H1 (cell line): Measurements from ENCODE around the gene ERC1. TPM values are rescaled to one million over a fixed set of nuclear protein-coding genes. Genes with fewer than 3 reads are reported as not detected.

Experiments used
- CTCF ChIA-PET: fragments of 300-600 bp; sonication (Branson Sonifier 250); formaldehyde crosslinking; loops from one replicate; lab custom pipeline; 2021; ENCODE audit not compliant: partially characterized antibody; lab: Charles Lee
- POLR2A ChIA-PET: fragments of 300-600 bp; sonication (Branson Sonifier 250); formaldehyde crosslinking; loops from one replicate; lab custom pipeline; 2021; ENCODE audit warnings: inconsistent platforms; ENCODE audit not compliant: partially characterized antibody; lab: Charles Lee
- DNase-seq, 2 experiments: peaks; one replicate each; pipeline versions ENCODE4 v3.0.0 to v3.0.0-alpha.2; 2010 to 2022; ENCODE audit warnings: low spot score in 2 of 2, low read depth in 1 of 2, mixed read lengths in 1 of 2
- FAIRE-seq: peaks from 2 replicates; lab custom pipeline; 2011; peaks lifted over from hg19 to GRCh38; lab: Jason Lieb, UNC
- H2AFZ ChIP-seq: 2 replicates; pipeline ENCODE4 v1.8.1; 2012; ENCODE audit warnings: low read length, inconsistent platforms
- H2AK5ac ChIP-seq: 2 replicates; pipeline ENCODE4 v1.6.1; 2013; ENCODE audit warnings: low read depth, low read length
- H2BK120ac ChIP-seq: replicated peaks from 2 replicates; pipeline ENCODE3; 2013; ENCODE audit warnings: low read depth, low read length, inconsistent platforms
- H2BK12ac ChIP-seq: 2 replicates; pipeline ENCODE4 v1.6.1; 2013; ENCODE audit warnings: low read depth, low read length
- H2BK15ac ChIP-seq: 2 replicates; pipeline ENCODE4 v1.6.1; 2013; ENCODE audit warnings: low read length
- H2BK20ac ChIP-seq: 2 replicates; pipeline ENCODE4 v1.6.1; 2013; ENCODE audit warnings: low read length
- H2BK5ac ChIP-seq: 2 replicates; pipeline ENCODE4 v1.6.1; 2013; ENCODE audit warnings: low read depth, low read length
- H3K14ac ChIP-seq: 2 replicates; pipeline ENCODE4 v1.6.1; 2013; ENCODE audit warnings: inconsistent platforms; ENCODE audit not compliant: insufficient read length
- H3K18ac ChIP-seq: 2 replicates; pipeline ENCODE4 v1.6.1; 2013; ENCODE audit warnings: low read length; ENCODE audit errors: extremely low read depth
- H3K23ac ChIP-seq: 2 replicates; pipeline ENCODE4 v1.6.1; 2013; ENCODE audit warnings: inconsistent platforms; ENCODE audit not compliant: insufficient read length
- H3K23me2 ChIP-seq: 2 replicates; pipeline ENCODE4 v1.6.1; 2013; ENCODE audit warnings: low read depth, low read length
- H3K27ac ChIP-seq: 2 replicates; pipeline ENCODE4 v1.6.1; 2011; ENCODE audit warnings: low read depth, low read length, inconsistent platforms
- H3K27me3 ChIP-seq, 4 experiments: replicated peaks in 1 of 4; 1 replicate in 1 of 4; 2 replicates in 3 of 4; pipeline versions ENCODE4 v1.6.1 to v1.8.1; 2011 to 2013; ENCODE audit warnings: low read length in 3 of 4, mild to moderate bottlenecking in 3 of 4, inconsistent platforms in 2 of 4, mixed read lengths in 2 of 4, moderate library complexity in 1 of 4; ENCODE audit not compliant: control insufficient read depth in 3 of 4, insufficient read depth in 3 of 4; ENCODE audit errors: extremely low read depth in 1 of 4
- H3K36me3 ChIP-seq, 4 experiments: 2 replicates each; pipeline versions ENCODE4 v1.6.1 to v1.8.1; 2011 to 2013; ENCODE audit warnings: mild to moderate bottlenecking in 4 of 4, low read length in 3 of 4, moderate library complexity in 2 of 4, control low read depth in 1 of 4, inconsistent platforms in 1 of 4; ENCODE audit not compliant: insufficient read depth in 4 of 4, control insufficient read depth in 2 of 4
- H3K4ac ChIP-seq: replicated peaks from 2 replicates; pipeline ENCODE3; 2013; ENCODE audit warnings: low read length, low read depth, mixed read lengths, inconsistent platforms; ENCODE audit not compliant: insufficient read length
- H3K4me1 ChIP-seq, 4 experiments: replicated peaks in 1 of 4; 1 replicate in 1 of 4; 2 replicates in 3 of 4; pipeline versions ENCODE4 v1.6.1 to v1.8.1; 2011 to 2013; ENCODE audit warnings: low read length in 3 of 4, inconsistent platforms in 2 of 4, mixed read lengths in 1 of 4; ENCODE audit not compliant: insufficient read depth in 4 of 4, control insufficient read depth in 3 of 4
- H3K4me2 ChIP-seq, 2 experiments: 2 replicates each; pipeline versions ENCODE4 v1.6.1 to v1.8.1; 2011 to 2013; ENCODE audit warnings: low read depth in 2 of 2, low read length in 2 of 2, control low read depth in 1 of 2, inconsistent platforms in 1 of 2, mild to moderate bottlenecking in 1 of 2; ENCODE audit not compliant: insufficient read depth in 1 of 2
- H3K4me3 ChIP-seq, 4 experiments: fragments of 200-600, 300-600 bp in 1 of 4; sonication (generic), shearing (Covaris generic), sonication (Bioruptor Twin) in 1 of 4; 2 replicates each; pipeline versions ENCODE4 v1.5.1 to v1.8.1; 2011 to 2016; ENCODE audit warnings: low read length in 4 of 4, low read depth in 3 of 4, control low read depth in 2 of 4, inconsistent platforms in 2 of 4, mild to moderate bottlenecking in 2 of 4, mixed read lengths in 1 of 4, moderate library complexity in 1 of 4; ENCODE audit not compliant: insufficient read depth in 2 of 4; ENCODE audit errors: extremely low read depth in 1 of 4
- H3K56ac ChIP-seq: replicated peaks from 2 replicates; pipeline ENCODE3; 2013; ENCODE audit warnings: low read depth, mild to moderate bottlenecking, mixed read lengths, low read length, inconsistent platforms; ENCODE audit not compliant: insufficient read length
- H3K79me1 ChIP-seq: 2 replicates; pipeline ENCODE4 v1.6.1; 2013; ENCODE audit warnings: low read depth, low read length, control low read depth
- H3K79me2 ChIP-seq, 2 experiments: 2 replicates each; pipeline versions ENCODE4 v1.6.1 to v1.8.1; 2012 to 2013; ENCODE audit warnings: low read length in 2 of 2, mild to moderate bottlenecking in 2 of 2, inconsistent platforms in 1 of 2; ENCODE audit not compliant: insufficient read depth in 2 of 2, control insufficient read depth in 1 of 2
- H3K9ac ChIP-seq, 4 experiments: replicated peaks in 1 of 4; 1 replicate in 1 of 4; 2 replicates in 3 of 4; pipeline versions ENCODE4 v1.6.1 to v1.8.1; 2011 to 2013; ENCODE audit warnings: low read depth in 3 of 4, low read length in 3 of 4, control low read depth in 2 of 4, mild to moderate bottlenecking in 2 of 4, moderate library complexity in 2 of 4, inconsistent platforms in 1 of 4; ENCODE audit errors: extremely low read depth in 1 of 4
- H3K9me3 ChIP-seq, 2 experiments: 2 replicates each; pipeline versions ENCODE4 v1.6.1 to v1.8.1; 2012 to 2013; ENCODE audit warnings: mild to moderate bottlenecking in 2 of 2, moderate library complexity in 2 of 2, control low read depth in 1 of 2, inconsistent platforms in 1 of 2, low read depth in 1 of 2, low read length in 1 of 2, mixed read lengths in 1 of 2; ENCODE audit not compliant: insufficient read depth in 2 of 2
- H4K20me1 ChIP-seq, 2 experiments: replicated peaks in 1 of 2; 2 replicates each; pipeline versions ENCODE3 to v1.8.1; 2011 to 2013; ENCODE audit warnings: inconsistent platforms in 2 of 2, low read length in 2 of 2, mild to moderate bottlenecking in 1 of 2; ENCODE audit not compliant: insufficient read depth in 2 of 2, control insufficient read depth in 1 of 2
- H4K5ac ChIP-seq: 2 replicates; pipeline ENCODE4 v1.6.1; 2013; ENCODE audit warnings: low read length, low read depth, mixed read lengths, inconsistent platforms; ENCODE audit not compliant: insufficient read length
- H4K8ac ChIP-seq: 2 replicates; pipeline ENCODE4 v1.8.0; 2013; ENCODE audit warnings: mild to moderate bottlenecking, moderate library complexity, low read length, inconsistent platforms; ENCODE audit not compliant: insufficient read depth; ENCODE audit errors: extremely low read depth
- H4K91ac ChIP-seq: replicated peaks from 2 replicates; pipeline ENCODE3; 2013; ENCODE audit warnings: low read length, mixed read lengths, inconsistent platforms; ENCODE audit not compliant: insufficient read length
- ASH2L ChIP-seq: fragments of 200-600, 300-600 bp; sonication (generic); IDR thresholded peaks from one replicate; pipeline ENCODE4 v1.7.1; 2017; ENCODE audit warnings: low read length
- CHD1 ChIP-seq: IDR thresholded peaks from 2 replicates; pipeline ENCODE4 v1.6.1; 2012; ENCODE audit warnings: low read depth, low read length, improper control_type of control experiment
- EP300 ChIP-seq, 2 experiments: IDR thresholded peaks; 1 replicate in 1 of 2; 2 replicates in 1 of 2; pipeline ENCODE4 v1.6.1; 2011 to 2012; ENCODE audit warnings: low read depth in 2 of 2, low read length in 2 of 2, mild to moderate bottlenecking in 2 of 2, borderline replicate concordance in 1 of 2, inconsistent platforms in 1 of 2, moderate library complexity in 1 of 2
- FOSL1 ChIP-seq: IDR thresholded peaks from 2 replicates; pipeline ENCODE4 v1.6.1; 2011; ENCODE audit warnings: mild to moderate bottlenecking, low read depth, low read length, moderate library complexity; ENCODE audit not compliant: insufficient read depth
- GABPA ChIP-seq: IDR thresholded peaks from 2 replicates; pipeline ENCODE4 v1.6.1; 2011; ENCODE audit warnings: mild to moderate bottlenecking, low read length, moderate library complexity, borderline replicate concordance; ENCODE audit not compliant: insufficient read depth
- GTF2F1 ChIP-seq: IDR thresholded peaks from 2 replicates; pipeline ENCODE4 v1.6.1; 2012; ENCODE audit warnings: low read depth, low read length, improper control_type of control experiment, borderline replicate concordance
- KDM1A ChIP-seq: fragments of 200-600, 300-600 bp; sonication (generic); IDR thresholded peaks from 2 replicates; pipeline ENCODE4 v1.7.1; 2016; ENCODE audit warnings: mild to moderate bottlenecking, low read length, borderline replicate concordance
- PHF8 ChIP-seq: fragments of 200-600 bp; sonication (generic); conservative IDR thresholded peaks from 2 replicates; pipeline ENCODE4 v1.7.1; 2012; ENCODE audit warnings: low read depth, mild to moderate bottlenecking, inconsistent platforms, low read length, moderate library complexity
- POLR2A ChIP-seq, 2 experiments: IDR thresholded peaks; 1 replicate in 1 of 2; 2 replicates in 1 of 2; pipeline ENCODE4 v1.6.1; 2011; ENCODE audit warnings: low read depth in 2 of 2, low read length in 2 of 2, mild to moderate bottlenecking in 2 of 2; ENCODE audit errors: control extremely low read depth in 1 of 2
- RAD21 ChIP-seq, 2 experiments: IDR thresholded peaks in 1 of 2; conservative IDR thresholded peaks in 1 of 2; 2 replicates each; pipeline ENCODE4 v1.6.1; 2011; ENCODE audit warnings: low read depth in 2 of 2, low read length in 2 of 2, improper control_type of control experiment in 1 of 2, inconsistent platforms in 1 of 2, mild to moderate bottlenecking in 1 of 2, moderate library complexity in 1 of 2
- RFX5 ChIP-seq: IDR thresholded peaks from 2 replicates; pipeline ENCODE4 v1.6.1; 2011; ENCODE audit warnings: low read depth, low read length, improper control_type of control experiment, borderline replicate concordance
- SP1 ChIP-seq: IDR thresholded peaks from 2 replicates; pipeline ENCODE4 v1.6.1; 2011; ENCODE audit warnings: low read depth, low read length
- TEAD4 ChIP-seq: IDR thresholded peaks from 2 replicates; pipeline ENCODE4 v1.6.1; 2012; ENCODE audit warnings: low read depth, low read length, inconsistent platforms, mixed read lengths
- WGBS, 2 experiments: shearing (Covaris generic) in 1 of 2; methylation state at CpG; one replicate each; pipeline versions ENCODE4 v1.1.6 to v1.1.7; 2013 to 2015; ENCODE audit warnings: low lambda C conversion rate in 2 of 2, mixed read lengths in 2 of 2, inconsistent platforms in 1 of 2, low coverage in 1 of 2, missing lambda C conversion rate in 1 of 2; ENCODE audit not compliant: insufficient replicate concordance in 2 of 2, insufficient coverage in 1 of 2, insufficient read length in 1 of 2; ENCODE audit errors: extremely low coverage in 1 of 2, missing lambda C conversion rate in 1 of 2; 5-methylcytosine and 5-hydroxymethylcytosine counted together
- polyA plus RNA-seq, 7 experiments: library from polyadenylated mRNA; depleted of rRNA in 3 of 7; stranded (reverse) in 5 of 7; unstranded in 2 of 7; fragments of >200 nt in 5 of 7; fragments of 200-250 nt in 2 of 7; gene quantifications; 1 replicate in 5 of 7; 2 replicates in 1 of 7; 4 replicates in 1 of 7; pipeline versions ENCODE4 v1.2.1 to v1.2.3, GENCODE V29; 2011 to 2013; ENCODE audit warnings: missing spikeins in 2 of 7, mixed read lengths in 2 of 7
- total RNA-seq: library from RNA; stranded (reverse); fragmentation: NEBNext Ultra II Directional; extraction: Animal tissue kit (Norgen Biotek cat#: 25700); gene quantifications from 2 replicates; pipeline ENCODE4 v1.2.1, GENCODE V29; 2021

The ERC1 gene
- total and polyA plus RNA-seq, 2 of the 8 experiments (the other 6 are each of a cell fraction or from before 2014, with no cell fraction given) = 7.8 to 45.7 TPM

GRCh38 chr12:988646-989045, 2.4 kb upstream of the ERC1 start:
- Histone ChIP-seq H2AK5ac (no peak overlapping the region), H3K36me3 (no peaks in the 10 kb centered on the region), H3K4me2 (no peak overlapping the region), H4K8ac (no peak overlapping the region), H4K5ac (no peak overlapping the region), H2AFZ (no peak overlapping the region), H3K14ac (no peak overlapping the region), H3K23ac (no peak overlapping the region), H3K27ac (no peak overlapping the region), H3K27me3 (peaks cover 0 to 2% (median 0%) of the 10 kb centered on the region in 4 experiments; a peak in 2 of 7 replicates), H3K9me3 (no peaks in the 10 kb centered on the region), H3K4ac (no peak overlapping the region), H3K79me2 (peaks cover 0 to 19% of the 10 kb centered on the region in 2 experiments; a peak in 3 of 4 replicates), H3K4me1 (peaks cover 5 to 8% (median 6%) of the 10 kb centered on the region in 4 experiments; a peak in 5 of 7 replicates), H3K9ac (no peak overlapping the region), H4K20me1 (no peaks in the 10 kb centered on the region), H2BK12ac (no peak overlapping the region), H3K23me2 (peaks cover 14% of the 10 kb centered on the region), H3K18ac (no peak overlapping the region), H3K79me1 (no peaks in the 10 kb centered on the region), H2BK15ac (no peak overlapping the region), H2BK20ac (no peak overlapping the region), H2BK120ac (no peak overlapping the region), H2BK5ac (no peak overlapping the region), H3K4me3 (no peak overlapping the region), H3K56ac (no peak overlapping the region), H4K91ac (no peak overlapping the region)
- TF ChIP-seq GABPA (no peak), PHF8 (no peak), FOSL1 (no peak), TEAD4 (no peak), RAD21 (IDR thresholded peaks at IDR 0.05 in 1 of 2, conservative IDR thresholded peaks at IDR 0.05 in 1 of 2; ENCODE audit: low read depth in 2 of 2, low read length in 2 of 2) (no peak), SP1 (no peak), POLR2A (IDR thresholded peaks at IDR 0.05; ENCODE audit: control extremely low read depth in 1 of 2, low read depth in 2 of 2, low read length in 2 of 2) (no peak), CHD1 (no peak), KDM1A (no peak), ASH2L (no peak), RFX5 (no peak), GTF2F1 (no peak), EP300 (IDR thresholded peaks at IDR 0.05; ENCODE audit: borderline replicate concordance in 1 of 2, low read depth in 2 of 2, low read length in 2 of 2) (no peak)
- POLR2A ChIA-PET = no interaction called here
- FAIRE-seq (no peak), DNase-seq (no peak)
- 82% methylated on average over 4 of the region's 4 CpGs; no CpG with 5 or more reads in 1 of the 2 experiments for whole genome bisulfite sequencing, 2 experiments
- CTCF ChIA-PET = interaction anchor here (1.4 kb wide), 1 partner anchor 104 kb away, joined by 3 read pairs; no protein-coding TSS in a partner anchor
